ENCODE measurements around the gene RBM15B.

RBM15B gene

DNA sequence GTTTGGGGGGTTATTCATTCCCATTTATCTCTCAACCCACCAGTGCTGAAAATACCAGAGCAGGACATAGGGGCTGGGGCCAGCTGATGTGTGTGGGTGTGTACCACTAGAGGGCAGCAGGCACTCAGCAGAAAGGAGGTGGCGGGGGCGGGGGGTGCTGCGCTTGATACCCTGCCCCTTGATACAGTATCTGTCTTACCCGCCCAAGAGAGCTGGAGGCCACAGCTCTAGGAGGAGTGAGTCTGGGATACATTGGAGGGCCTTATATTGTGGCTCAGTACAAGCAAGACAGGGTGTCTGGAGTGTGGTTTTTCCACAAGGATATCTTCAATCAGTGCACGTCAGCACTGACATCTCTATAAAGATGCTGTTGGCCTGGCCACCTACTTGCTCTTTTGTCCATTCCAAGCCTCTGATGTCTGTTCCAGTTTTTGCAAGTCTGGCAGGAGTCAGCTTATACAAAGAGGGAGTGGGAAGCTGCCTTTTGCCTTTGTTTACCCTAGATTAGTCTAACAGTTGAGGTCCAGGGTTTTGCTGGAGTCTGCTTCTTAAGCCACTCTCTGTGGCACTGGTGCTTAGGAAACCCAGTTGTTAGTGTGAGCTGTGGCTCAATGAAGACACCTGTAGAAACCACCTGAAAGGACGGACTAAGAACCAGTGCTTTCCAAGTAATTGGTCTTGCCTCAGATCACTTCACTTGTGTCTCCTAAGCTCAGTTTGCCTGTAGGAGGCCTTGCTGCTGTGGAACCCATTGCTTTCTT is 1.5 kb upstream of the RBM15B start:
- Mint-ChIP-seq H3K36me3 (ENCODE audit: insufficient read depth) (peaks cover 55% of the 10 kb centered on the region), H3K27ac (ENCODE audit: low read depth) (no peak overlapping the region), H3K4me3 (peak overlapping the region; percentile 37), H3K9me3 (no peaks in the 10 kb centered on the region), H3K4me1 (peaks cover 51% of the 10 kb centered on the region), H3K27me3 (no peaks in the 10 kb centered on the region)
- DNase-seq (ENCODE audit: low spot score in 2 of 2) = no peak
- ATAC-seq (replicated peaks; ENCODE audit: extremely low read depth, poor library complexity, severe bottlenecking) = no peak

DNA sequence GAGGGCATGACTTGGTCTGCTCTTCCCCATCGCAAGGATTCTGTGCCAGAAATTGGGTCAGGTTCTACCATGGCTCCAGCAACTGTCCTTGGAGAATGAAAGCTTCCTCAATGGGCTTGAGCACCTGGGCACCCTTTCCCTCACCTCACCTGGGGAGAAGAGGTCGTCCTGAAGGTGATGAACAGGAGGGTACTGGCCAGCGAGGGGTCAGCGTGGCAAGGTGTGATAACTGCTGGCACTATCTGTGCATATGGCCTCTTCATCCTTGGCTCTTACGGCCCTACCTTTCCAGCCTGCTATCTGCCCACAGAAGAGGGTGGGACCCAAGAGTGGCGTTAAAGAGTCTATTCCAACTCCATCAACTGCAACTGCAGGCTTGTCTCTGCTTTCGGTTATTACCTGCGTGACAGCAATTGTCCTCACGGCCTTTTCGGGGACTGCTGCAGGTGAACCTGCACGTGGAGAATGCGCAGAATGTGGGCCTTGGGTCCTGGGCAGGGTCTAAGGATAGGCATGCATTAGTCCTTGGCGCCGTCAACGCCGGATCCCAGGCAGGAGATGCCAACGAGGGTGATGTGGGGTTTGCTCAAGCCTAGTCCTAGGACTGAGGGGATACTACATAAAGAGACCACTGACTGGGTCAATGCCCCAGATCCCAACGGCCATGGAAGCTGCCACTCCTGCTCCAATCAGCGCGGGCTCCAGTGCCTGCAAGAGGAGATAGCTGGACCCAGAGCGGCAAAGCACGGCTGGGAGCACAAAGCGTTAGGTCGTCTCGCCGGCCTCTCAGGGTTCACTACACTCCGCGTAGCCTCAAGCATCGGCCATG is 625 bp upstream of the RBM15B start:
- peak overlapping the region; percentile 75 for H3K4me3 Mint-ChIP-seq
- peaks cover 55% of the 10 kb centered on the region for H3K4me1 Mint-ChIP-seq
- H3K27ac Mint-ChIP-seq (ENCODE audit: low read depth) = peak overlapping the region; percentile 76
- H3K27me3 Mint-ChIP-seq = no peaks in the 10 kb centered on the region
- no peaks in the 10 kb centered on the region for H3K9me3 Mint-ChIP-seq
- H3K36me3 Mint-ChIP-seq (ENCODE audit: insufficient read depth) = peaks cover 54% of the 10 kb centered on the region
- DNase-seq (ENCODE audit: low spot score in 2 of 2) = no peak
- peak; percentile 0 for ATAC-seq (replicated peaks; ENCODE audit: extremely low read depth, poor library complexity, severe bottlenecking)

DNA sequence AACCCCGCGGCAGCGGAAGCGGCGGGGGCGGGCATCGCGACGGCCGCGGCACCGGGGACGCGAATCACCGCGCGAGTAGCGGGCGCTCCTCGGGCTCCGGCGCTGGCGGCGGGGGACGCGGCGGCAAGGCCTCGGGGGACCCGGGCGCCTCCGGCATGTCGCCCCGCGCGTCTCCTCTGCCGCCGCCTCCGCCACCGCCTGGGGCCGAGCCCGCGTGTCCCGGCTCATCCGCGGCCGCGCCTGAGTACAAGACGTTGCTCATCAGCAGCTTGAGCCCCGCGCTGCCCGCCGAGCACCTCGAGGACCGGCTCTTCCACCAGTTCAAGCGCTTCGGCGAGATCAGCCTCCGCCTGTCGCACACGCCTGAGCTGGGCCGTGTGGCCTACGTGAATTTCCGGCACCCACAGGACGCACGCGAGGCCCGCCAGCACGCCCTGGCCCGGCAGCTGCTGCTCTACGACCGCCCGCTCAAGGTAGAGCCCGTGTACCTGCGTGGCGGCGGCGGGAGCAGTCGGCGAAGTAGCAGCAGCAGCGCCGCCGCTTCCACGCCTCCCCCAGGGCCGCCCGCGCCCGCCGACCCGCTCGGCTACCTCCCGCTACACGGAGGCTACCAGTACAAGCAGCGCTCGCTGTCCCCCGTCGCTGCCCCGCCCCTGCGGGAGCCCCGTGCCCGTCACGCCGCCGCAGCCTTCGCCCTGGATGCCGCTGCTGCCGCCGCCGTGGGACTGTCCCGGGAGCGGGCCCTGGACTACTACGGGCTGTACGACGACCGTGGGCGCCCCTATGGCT is 675 bp downstream of the RBM15B start:
- Mint-ChIP-seq H3K4me1 (peaks cover 50% of the 10 kb centered on the region), H3K36me3 (ENCODE audit: insufficient read depth) (peaks cover 53% of the 10 kb centered on the region)
- DNase-seq (ENCODE audit: low spot score in 2 of 2) = peak; percentile 31 to 47

DNA sequence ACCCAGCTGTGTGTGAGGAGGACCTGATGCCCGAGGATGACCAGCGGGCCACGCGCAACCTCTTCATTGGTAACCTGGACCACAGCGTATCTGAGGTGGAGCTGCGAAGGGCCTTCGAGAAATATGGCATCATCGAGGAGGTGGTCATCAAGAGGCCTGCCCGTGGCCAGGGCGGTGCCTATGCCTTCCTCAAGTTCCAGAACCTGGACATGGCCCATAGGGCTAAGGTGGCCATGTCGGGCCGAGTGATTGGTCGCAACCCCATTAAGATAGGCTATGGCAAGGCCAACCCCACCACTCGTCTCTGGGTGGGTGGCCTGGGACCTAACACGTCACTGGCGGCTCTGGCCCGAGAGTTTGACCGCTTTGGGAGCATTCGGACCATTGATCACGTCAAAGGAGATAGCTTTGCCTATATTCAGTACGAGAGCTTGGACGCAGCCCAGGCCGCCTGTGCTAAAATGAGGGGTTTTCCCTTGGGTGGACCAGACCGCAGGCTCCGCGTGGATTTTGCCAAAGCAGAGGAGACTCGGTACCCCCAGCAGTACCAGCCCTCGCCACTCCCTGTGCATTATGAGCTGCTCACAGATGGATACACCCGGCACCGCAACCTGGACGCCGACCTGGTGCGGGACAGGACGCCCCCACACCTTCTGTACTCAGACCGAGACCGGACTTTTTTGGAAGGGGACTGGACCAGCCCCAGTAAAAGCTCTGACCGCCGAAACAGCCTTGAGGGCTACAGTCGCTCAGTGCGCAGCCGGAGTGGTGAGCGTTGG is 1.5 kb downstream of the RBM15B start:
- H3K9me3 Mint-ChIP-seq = no peaks in the 10 kb centered on the region
- H3K27ac Mint-ChIP-seq (ENCODE audit: low read depth) = peak overlapping the region; percentile 81
- peak overlapping the region; percentile 75 for H3K4me3 Mint-ChIP-seq
- peaks cover 54% of the 10 kb centered on the region for H3K4me1 Mint-ChIP-seq
- H3K27me3 Mint-ChIP-seq = no peaks in the 10 kb centered on the region
- ATAC-seq (replicated peaks; ENCODE audit: extremely low read depth, poor library complexity, severe bottlenecking) = no peak
- DNase-seq (ENCODE audit: low spot score in 2 of 2) = no peak
- H3K36me3 Mint-ChIP-seq (ENCODE audit: insufficient read depth) = peaks cover 57% of the 10 kb centered on the region

More for the DNA sequence above, 675 bp downstream of the RBM15B start:
- peak; percentile 41 for ATAC-seq (replicated peaks; ENCODE audit: extremely low read depth, poor library complexity, severe bottlenecking)
- Mint-ChIP-seq H3K27ac (ENCODE audit: low read depth) (peak overlapping the region; percentile 81), H3K9me3 (no peaks in the 10 kb centered on the region), H3K27me3 (no peaks in the 10 kb centered on the region), H3K4me3 (peak overlapping the region; percentile 75)

DNA sequence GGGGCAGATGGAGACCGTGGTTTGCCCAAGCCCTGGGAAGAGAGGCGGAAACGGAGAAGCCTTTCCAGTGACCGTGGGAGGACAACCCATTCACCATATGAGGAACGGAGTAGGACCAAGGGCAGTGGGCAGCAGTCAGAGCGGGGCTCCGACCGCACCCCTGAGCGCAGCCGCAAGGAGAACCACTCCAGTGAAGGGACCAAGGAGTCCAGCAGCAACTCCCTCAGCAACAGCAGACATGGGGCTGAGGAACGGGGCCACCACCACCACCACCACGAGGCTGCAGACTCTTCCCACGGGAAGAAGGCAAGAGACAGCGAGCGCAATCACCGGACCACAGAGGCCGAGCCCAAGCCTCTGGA is 2.0 kb downstream of the RBM15B start:
- ATAC-seq (replicated peaks; ENCODE audit: extremely low read depth, poor library complexity, severe bottlenecking) (no peak), DNase-seq (ENCODE audit: low spot score in 2 of 2) (no peak)
- H3K27me3 Mint-ChIP-seq = no peaks in the 10 kb centered on the region
- H3K4me1 Mint-ChIP-seq = peaks cover 49% of the 10 kb centered on the region
- H3K4me3 Mint-ChIP-seq = peak overlapping the region; percentile 75
- peaks cover 55% of the 10 kb centered on the region for H3K36me3 Mint-ChIP-seq (ENCODE audit: insufficient read depth)
- H3K9me3 Mint-ChIP-seq = no peaks in the 10 kb centered on the region
- peak overlapping the region; percentile 81 for H3K27ac Mint-ChIP-seq (ENCODE audit: low read depth)

DNA sequence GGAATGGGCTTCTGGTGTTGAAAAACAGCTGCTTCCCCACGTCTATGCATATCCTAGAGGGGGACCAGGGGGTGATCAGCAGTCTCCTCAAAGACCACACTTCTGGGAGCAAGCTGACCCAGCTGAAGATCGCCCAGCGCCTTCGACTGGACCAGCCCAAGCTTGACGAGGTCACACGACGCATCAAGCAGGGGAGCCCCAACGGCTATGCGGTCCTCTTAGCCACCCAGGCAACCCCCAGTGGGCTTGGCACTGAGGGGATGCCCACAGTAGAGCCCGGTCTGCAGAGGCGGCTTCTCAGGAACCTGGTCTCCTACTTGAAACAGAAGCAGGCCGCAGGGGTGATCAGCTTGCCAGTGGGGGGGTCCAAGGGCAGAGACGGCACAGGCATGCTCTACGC is 2.5 kb downstream of the RBM15B start:
- ATAC-seq (replicated peaks; ENCODE audit: extremely low read depth, poor library complexity, severe bottlenecking) = no peak
- peak overlapping the region; percentile 74 for H3K27ac Mint-ChIP-seq (ENCODE audit: low read depth)
- H3K4me3 Mint-ChIP-seq = peak overlapping the region; percentile 8

DNA sequence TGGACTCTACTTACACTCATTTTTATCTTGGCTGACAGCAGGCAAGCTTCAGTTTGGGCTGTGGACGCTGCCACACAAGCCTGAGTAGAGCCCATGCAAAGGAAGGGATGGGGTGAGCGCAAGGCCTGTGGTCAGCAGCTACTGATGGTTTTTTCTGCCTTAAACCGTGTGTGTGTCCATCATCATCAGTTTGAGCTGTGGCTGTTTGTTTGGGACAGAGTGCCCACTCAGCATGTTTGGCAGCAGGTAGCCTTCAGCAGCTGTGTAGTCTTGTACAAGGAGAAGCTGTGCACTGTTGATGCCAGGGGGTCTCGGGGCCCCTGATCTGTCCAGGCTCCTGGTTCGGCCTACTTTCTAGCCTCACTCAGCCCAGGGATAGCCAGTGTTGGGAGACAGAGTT is 3.5 kb downstream of the RBM15B start:
- peaks cover 47% of the 10 kb centered on the region for H3K36me3 Mint-ChIP-seq (ENCODE audit: insufficient read depth)
- peak overlapping the region; percentile 74 for H3K27ac Mint-ChIP-seq (ENCODE audit: low read depth)
- peaks cover 44% of the 10 kb centered on the region for H3K4me1 Mint-ChIP-seq
- ATAC-seq (replicated peaks; ENCODE audit: extremely low read depth, poor library complexity, severe bottlenecking) = no peak
- no peak for DNase-seq (ENCODE audit: low spot score in 2 of 2)
- H3K4me3 Mint-ChIP-seq = peak overlapping the region; percentile 8
- no peaks in the 10 kb centered on the region for H3K9me3 Mint-ChIP-seq
- no peaks in the 10 kb centered on the region for H3K27me3 Mint-ChIP-seq

More for the DNA sequence above, 2.5 kb downstream of the RBM15B start:
- DNase-seq (ENCODE audit: low spot score in 2 of 2) = no peak
- Mint-ChIP-seq H3K9me3 (no peaks in the 10 kb centered on the region), H3K36me3 (ENCODE audit: insufficient read depth) (peaks cover 52% of the 10 kb centered on the region), H3K27me3 (no peaks in the 10 kb centered on the region), H3K4me1 (peaks cover 49% of the 10 kb centered on the region)

DNA sequence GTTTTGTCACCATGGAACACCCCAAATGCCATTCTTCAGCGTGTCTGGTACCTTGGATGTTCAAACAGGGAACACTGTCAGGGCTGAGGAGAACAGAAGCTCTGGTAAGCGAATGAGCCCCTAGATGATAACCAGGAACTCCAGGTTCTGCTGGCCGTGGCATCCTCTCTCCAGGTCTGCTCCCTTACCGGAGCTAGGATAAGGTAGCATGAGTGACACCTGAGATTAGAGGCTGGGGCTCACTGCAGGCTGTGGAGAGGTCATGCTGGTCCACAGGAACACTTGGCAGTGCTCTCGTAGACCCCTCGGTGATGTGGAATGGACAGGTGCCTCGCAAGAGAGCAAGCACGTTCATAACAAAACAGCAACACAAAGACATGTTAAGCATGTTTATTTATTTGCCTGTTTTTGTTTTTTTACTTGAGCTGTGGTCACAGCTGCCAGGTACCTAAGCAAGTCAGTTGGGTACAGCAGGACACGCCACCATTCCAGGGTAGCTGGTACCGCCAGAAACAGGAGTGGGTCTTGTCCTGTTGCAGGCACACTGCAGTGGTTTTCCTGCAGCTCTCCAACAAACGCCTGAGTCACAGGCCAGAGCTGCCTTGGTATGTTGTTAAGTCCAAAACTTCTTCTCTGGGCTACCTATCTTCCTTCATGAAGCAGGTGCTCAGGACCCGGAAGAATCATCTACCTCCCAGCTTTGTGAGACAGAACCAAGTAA is 4.6 kb downstream of the RBM15B start:
- Mint-ChIP-seq H3K9me3 (no peaks in the 10 kb centered on the region), H3K27ac (ENCODE audit: low read depth) (peak overlapping the region; percentile 74), H3K36me3 (ENCODE audit: insufficient read depth) (peaks cover 47% of the 10 kb centered on the region), H3K4me3 (no peak overlapping the region), H3K4me1 (peaks cover 35% of the 10 kb centered on the region), H3K27me3 (no peaks in the 10 kb centered on the region)
- DNase-seq (ENCODE audit: low spot score in 2 of 2) (no peak), ATAC-seq (replicated peaks; ENCODE audit: extremely low read depth, poor library complexity, severe bottlenecking) (no peak)

DNA sequence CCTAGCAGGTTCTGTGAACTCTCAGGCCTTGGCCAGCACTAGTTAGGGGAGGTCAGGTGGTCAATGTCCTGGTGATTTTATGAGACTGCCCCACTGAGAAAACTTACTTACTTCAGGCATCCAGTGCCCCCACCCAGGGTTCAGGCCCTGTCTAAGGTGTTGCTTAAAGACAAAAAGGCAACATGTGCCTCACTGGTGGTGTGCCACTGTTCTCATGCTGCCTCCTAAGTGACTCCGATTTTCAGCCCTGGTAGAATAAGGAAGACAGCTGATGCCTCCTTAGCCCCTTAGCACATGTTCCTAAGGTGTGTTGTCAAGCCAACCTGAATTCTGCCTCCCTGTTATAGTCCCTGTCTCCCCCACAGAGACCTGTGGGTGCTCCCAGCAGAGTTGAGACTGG is 5.3 kb downstream of the RBM15B start:
- no peak for DNase-seq (ENCODE audit: low spot score in 2 of 2)
- peaks cover 33% of the 10 kb centered on the region for H3K4me1 Mint-ChIP-seq
- no peak overlapping the region for H3K4me3 Mint-ChIP-seq
- H3K36me3 Mint-ChIP-seq (ENCODE audit: insufficient read depth) = peaks cover 47% of the 10 kb centered on the region
- H3K9me3 Mint-ChIP-seq = no peaks in the 10 kb centered on the region
- no peak overlapping the region for H3K27ac Mint-ChIP-seq (ENCODE audit: low read depth)
- no peaks in the 10 kb centered on the region for H3K27me3 Mint-ChIP-seq
- no peak for ATAC-seq (replicated peaks; ENCODE audit: extremely low read depth, poor library complexity, severe bottlenecking)

DNA sequence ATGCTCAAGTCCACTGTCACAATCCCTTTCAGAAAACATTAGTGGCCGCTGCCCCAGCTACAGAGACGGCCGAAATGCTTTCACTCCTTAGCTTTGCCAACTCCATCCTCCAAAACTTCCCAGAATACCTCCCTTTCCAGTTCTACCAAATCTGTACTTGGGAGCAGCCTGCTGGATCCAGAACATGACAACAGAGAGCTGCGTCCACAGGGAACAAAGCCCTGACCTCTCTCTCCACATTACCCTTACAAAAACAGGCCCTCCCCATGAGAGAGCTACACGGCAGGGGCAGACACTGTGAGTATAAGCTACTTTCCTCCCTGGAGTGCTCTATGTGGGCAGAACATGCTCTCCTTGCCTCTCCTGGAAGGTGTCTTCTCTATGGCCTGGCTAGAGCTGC is 6.3 kb downstream of the RBM15B start:
- H3K4me3 Mint-ChIP-seq = no peak overlapping the region
- no peaks in the 10 kb centered on the region for H3K9me3 Mint-ChIP-seq
- H3K27ac Mint-ChIP-seq (ENCODE audit: low read depth) = no peak overlapping the region
- ATAC-seq (replicated peaks; ENCODE audit: extremely low read depth, poor library complexity, severe bottlenecking) = no peak
- H3K36me3 Mint-ChIP-seq (ENCODE audit: insufficient read depth) = peaks cover 45% of the 10 kb centered on the region
- no peak for DNase-seq (ENCODE audit: low spot score in 2 of 2)
- H3K27me3 Mint-ChIP-seq = no peaks in the 10 kb centered on the region
- H3K4me1 Mint-ChIP-seq = peaks cover 33% of the 10 kb centered on the region

DNA sequence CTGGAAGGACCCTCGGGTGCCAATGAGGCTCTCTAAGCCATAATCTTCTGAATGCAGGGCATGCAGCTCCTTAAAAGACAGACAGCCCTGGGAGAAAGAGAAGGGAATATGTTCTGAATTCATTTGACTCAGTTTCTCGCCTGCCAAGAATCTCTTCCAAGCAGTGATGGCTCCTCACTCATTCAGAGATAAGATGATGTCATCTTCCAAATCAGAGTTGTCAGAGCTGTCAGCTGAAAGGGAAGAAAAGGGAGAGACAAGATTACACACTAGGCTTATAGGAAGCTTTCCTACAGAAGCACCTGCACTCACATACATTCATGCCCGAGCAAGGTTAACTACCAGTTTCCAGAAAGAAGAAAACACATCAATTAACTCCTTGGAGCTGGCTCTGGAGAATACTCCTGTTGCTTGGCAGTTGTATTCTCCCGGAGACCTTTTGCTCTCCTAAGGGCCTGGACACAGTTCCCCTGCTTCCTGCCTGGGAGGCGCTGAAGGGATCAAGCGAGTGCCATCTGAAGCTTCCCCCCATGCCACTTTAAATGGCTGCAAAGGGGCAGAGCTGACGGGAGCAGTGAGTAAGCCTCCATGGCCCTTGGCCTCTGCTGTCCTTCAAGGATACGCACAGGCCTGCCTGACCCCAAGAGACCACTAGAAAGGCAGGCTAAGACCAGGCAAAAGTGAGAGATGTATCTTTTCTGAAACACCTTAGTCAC is 7.7 kb downstream of the RBM15B start:
- Mint-ChIP-seq H3K9me3 (no peaks in the 10 kb centered on the region), H3K4me3 (no peak overlapping the region), H3K27me3 (no peaks in the 10 kb centered on the region), H3K36me3 (ENCODE audit: insufficient read depth) (peaks cover 40% of the 10 kb centered on the region), H3K27ac (ENCODE audit: low read depth) (no peak overlapping the region), H3K4me1 (peaks cover 32% of the 10 kb centered on the region)
- no peak for DNase-seq (ENCODE audit: low spot score in 2 of 2)
- no peak for ATAC-seq (replicated peaks; ENCODE audit: extremely low read depth, poor library complexity, severe bottlenecking)

Measured in central memory CD8-positive, alpha-beta T cell (primary cell).